Mucosa of rectum (tissue), 2 donors: ENCODE results near the gene RAI2.

ENCODE experiments used
- H3K27ac ChIP-seq, 2 donors: one replicate each; pipeline ENCODE4 v1.7.0; 2013; ENCODE audit warnings: inconsistent platforms in 2 of 2, low read depth in 2 of 2, low read length in 2 of 2
- H3K27me3 ChIP-seq, 2 donors: one replicate each; pipeline ENCODE4 v1.7.0; 2013; ENCODE audit warnings: low read length in 2 of 2; ENCODE audit not compliant: control insufficient read depth in 2 of 2, insufficient read depth in 2 of 2
- H3K36me3 ChIP-seq, 2 donors: one replicate each; pipeline ENCODE4 v1.7.0; 2013; ENCODE audit warnings: low read length in 2 of 2; ENCODE audit not compliant: control insufficient read depth in 2 of 2, insufficient read depth in 2 of 2
- H3K4me1 ChIP-seq, 2 donors: one replicate each; pipeline ENCODE4 v1.7.0; 2013; ENCODE audit warnings: low read length in 2 of 2, mild to moderate bottlenecking in 1 of 2; ENCODE audit not compliant: control insufficient read depth in 2 of 2, insufficient read depth in 2 of 2
- H3K4me3 ChIP-seq, 2 donors: one replicate each; pipeline ENCODE4 v1.7.0; 2013; ENCODE audit warnings: low read length in 2 of 2
- H3K9ac ChIP-seq, 2 donors: one replicate each; pipeline ENCODE4 v1.7.0; 2013; ENCODE audit warnings: low read length in 2 of 2, low read depth in 1 of 2, mild to moderate bottlenecking in 1 of 2
- H3K9me3 ChIP-seq, 2 donors: one replicate each; pipeline ENCODE4 v1.7.0; 2013; ENCODE audit warnings: low read length in 2 of 2; ENCODE audit not compliant: control insufficient read depth in 2 of 2
- donor health status: healthy.
- donor health status: Normal muscosa, but diverticular disease.

RAI2 gene

GRCh38 chrX:17830211-17830610 lies 30.9 kb downstream of the RAI2 start:
- peaks cover 3 to 17% of the 10 kb centered on the region in 2 donors for H3K27me3 ChIP-seq
- H3K9ac ChIP-seq = no peak overlapping the region
- H3K27ac ChIP-seq = peak overlapping the region in 1 of 2 donors; percentile 5
- no peak overlapping the region for H3K4me3 ChIP-seq
- H3K4me1 ChIP-seq = peaks cover 0 to 4% of the 10 kb centered on the region in 2 donors
- H3K9me3 ChIP-seq = no peaks in the 10 kb centered on the region
- no peaks in the 10 kb centered on the region for H3K36me3 ChIP-seq

- H3K9ac ChIP-seq = no peak overlapping the region
- peaks cover 6 to 17% of the 10 kb centered on the region in 2 donors for H3K27me3 ChIP-seq
- no peaks in the 10 kb centered on the region for H3K9me3 ChIP-seq
- no peak overlapping the region for H3K27ac ChIP-seq
- peaks cover 0 to 4% of the 10 kb centered on the region in 2 donors for H3K4me1 ChIP-seq
- H3K4me3 ChIP-seq = no peak overlapping the region
- no peaks in the 10 kb centered on the region for H3K36me3 ChIP-seq
Observed at GRCh38 chrX:17829566-17829965, 31.5 kb downstream of the RAI2 start.

DNA sequence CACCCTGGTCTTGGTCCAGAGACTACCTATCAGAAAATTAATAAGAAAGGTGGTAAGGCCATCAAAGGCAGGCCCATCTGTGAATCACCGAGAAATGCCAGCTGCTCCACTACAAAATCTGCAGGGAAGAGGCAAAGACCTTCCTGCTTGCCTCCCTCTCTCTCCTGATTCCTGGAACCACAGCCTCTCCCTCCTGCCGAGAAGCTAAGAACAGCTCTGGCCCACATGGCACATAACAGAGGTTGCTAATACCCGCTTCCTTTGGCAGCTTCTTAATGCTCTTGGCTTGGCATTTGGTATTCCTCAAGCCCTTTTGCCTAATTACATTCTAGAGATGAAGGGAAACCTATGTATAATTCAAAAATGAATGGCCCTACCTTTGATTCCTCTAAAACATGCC lies 32.9 kb downstream of the RAI2 start:
- no peak overlapping the region for H3K9ac ChIP-seq
- H3K9me3 ChIP-seq = no peaks in the 10 kb centered on the region
- H3K36me3 ChIP-seq = no peaks in the 10 kb centered on the region
- H3K4me3 ChIP-seq = no peak overlapping the region
- no peak overlapping the region for H3K27ac ChIP-seq
- no peaks in the 10 kb centered on the region for H3K4me1 ChIP-seq
- peaks cover 6 to 22% of the 10 kb centered on the region in 2 donors for H3K27me3 ChIP-seq

DNA sequence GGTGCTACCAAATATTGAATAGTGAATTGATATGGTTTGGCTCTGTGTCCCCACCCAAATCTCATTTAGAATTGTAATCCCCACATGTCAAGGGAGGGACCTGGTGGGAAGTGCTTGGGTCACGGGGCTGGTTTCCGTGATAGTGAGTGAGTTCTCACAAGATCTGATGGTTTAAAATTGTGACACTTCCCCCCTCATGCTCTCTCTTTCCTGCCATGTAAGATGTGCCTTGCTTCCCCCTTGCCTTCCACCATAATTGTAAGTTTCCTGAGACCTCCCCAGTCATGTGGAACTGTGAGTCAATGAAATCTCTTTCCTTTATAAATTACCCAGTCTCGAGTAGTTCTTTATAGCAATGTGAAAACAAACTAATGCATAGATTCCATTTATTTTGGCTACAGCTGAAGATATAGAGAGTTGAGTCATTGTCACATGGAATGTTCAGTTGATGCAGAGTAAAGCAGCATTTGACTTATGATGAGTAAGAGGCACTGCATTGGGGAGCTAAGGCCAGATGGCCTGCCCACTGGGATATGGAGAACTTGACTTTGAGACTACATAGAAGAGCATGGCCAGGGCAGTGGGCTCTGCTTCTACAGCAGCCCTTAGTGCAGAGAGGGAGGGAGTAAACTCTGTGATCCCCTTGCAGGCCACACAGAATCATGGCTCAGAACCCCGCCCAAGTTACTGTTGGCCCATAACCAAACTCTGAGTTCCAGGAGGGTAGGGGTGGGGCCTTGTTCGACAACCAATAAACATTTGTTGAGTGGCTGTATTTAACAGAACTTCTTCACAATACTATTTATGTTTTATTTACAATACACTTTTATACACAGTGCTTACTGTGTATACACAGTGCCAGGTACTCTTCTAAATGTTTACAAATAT lies 34.2 kb downstream of the RAI2 start:
- H3K9me3 ChIP-seq = no peaks in the 10 kb centered on the region
- H3K27ac ChIP-seq = no peak overlapping the region
- H3K9ac ChIP-seq = no peak overlapping the region
- peaks cover 6 to 16% of the 10 kb centered on the region in 2 donors for H3K27me3 ChIP-seq
- no peaks in the 10 kb centered on the region for H3K4me1 ChIP-seq
- no peaks in the 10 kb centered on the region for H3K36me3 ChIP-seq
- no peak overlapping the region for H3K4me3 ChIP-seq

DNA sequence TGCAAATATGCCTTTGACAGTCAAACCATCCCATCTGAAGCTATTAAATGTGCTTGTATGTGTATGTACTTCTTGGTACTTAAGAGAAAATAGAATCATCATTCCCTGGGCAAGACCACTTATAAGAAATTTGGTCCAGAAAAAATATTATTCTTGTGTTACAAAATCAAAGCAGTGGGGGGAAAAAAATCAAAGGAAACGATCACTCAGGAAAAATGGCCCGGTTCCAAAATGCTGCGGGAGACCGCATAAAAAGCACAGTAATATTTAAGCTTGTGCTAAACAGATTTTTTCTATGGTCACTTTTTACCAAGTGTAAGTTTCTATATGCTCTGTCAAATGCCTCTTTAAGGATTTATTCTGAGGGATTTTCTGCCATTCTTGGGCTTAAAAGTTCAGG lies 36.1 kb downstream of the RAI2 start:
- Histone ChIP-seq H3K4me3 (no peak overlapping the region), H3K9me3 (no peaks in the 10 kb centered on the region), H3K36me3 (no peaks in the 10 kb centered on the region), H3K27ac (no peak overlapping the region), H3K27me3 (peaks cover 6 to 13% of the 10 kb centered on the region in 2 donors), H3K9ac (no peak overlapping the region), H3K4me1 (no peaks in the 10 kb centered on the region)

- no peak overlapping the region for H3K27ac ChIP-seq
- no peak overlapping the region for H3K4me3 ChIP-seq
- H3K4me1 ChIP-seq = no peaks in the 10 kb centered on the region
- H3K9me3 ChIP-seq = no peaks in the 10 kb centered on the region
- H3K36me3 ChIP-seq = no peaks in the 10 kb centered on the region
- peaks cover 6 to 8% of the 10 kb centered on the region in 2 donors for H3K27me3 ChIP-seq
- H3K9ac ChIP-seq = no peak overlapping the region
Observed at GRCh38 chrX:17822351-17822750, 38.7 kb downstream of the RAI2 start.

DNA sequence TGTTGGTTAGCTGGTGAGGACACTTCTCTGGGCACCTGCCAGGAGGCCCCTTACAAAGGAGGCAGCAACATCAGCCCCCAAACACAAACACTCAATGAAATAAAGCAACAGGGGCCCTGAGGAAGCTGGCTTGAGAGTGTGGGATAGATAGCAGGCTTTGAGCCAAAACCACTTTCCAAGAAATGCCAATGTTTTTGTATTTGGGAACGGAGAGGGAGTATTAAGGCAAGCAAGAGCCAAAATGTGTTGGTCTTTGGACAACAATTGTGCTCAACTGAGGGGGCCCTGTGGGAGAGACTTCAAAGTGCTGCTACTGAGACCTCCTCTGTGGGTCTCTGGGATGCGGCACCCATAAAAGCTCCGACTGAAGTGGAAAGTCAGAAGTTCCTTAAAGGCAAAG lies 41.0 kb downstream of the RAI2 start:
- Histone ChIP-seq H3K4me1 (no peaks in the 10 kb centered on the region), H3K9me3 (no peaks in the 10 kb centered on the region), H3K9ac (no peak overlapping the region), H3K36me3 (no peaks in the 10 kb centered on the region), H3K27ac (no peak overlapping the region), H3K4me3 (no peak overlapping the region), H3K27me3 (peaks cover 5 to 21% of the 10 kb centered on the region in 2 donors)

DNA sequence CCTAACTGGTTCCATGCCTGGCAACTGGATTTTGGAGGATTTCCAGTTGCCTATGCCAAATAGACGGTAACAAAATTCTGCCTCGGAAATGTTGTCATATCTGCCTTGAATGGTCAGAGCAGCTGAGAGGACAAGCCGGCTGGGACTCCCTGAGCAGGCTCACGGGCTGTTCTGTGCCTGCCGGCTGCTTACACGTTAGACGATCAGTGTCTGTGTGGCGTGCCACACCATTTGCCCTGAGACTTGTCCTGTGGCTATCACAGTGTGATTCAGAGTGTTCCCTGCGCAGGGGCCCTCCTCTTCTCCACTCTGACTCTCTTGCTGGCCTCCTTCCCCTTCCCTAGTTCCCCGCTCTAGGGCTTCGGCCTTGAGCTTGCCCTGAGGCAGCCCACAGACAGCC lies 42.4 kb downstream of the RAI2 start:
- H3K4me3 ChIP-seq = no peak overlapping the region
- H3K27ac ChIP-seq = no peak overlapping the region
- H3K9ac ChIP-seq = no peak overlapping the region
- no peaks in the 10 kb centered on the region for H3K36me3 ChIP-seq
- no peaks in the 10 kb centered on the region for H3K4me1 ChIP-seq
- no peaks in the 10 kb centered on the region for H3K9me3 ChIP-seq
- peaks cover 2 to 24% of the 10 kb centered on the region in 2 donors for H3K27me3 ChIP-seq

GRCh38 chrX:17817251-17817650 lies 43.8 kb downstream of the RAI2 start:
- no peaks in the 10 kb centered on the region for H3K36me3 ChIP-seq
- H3K27me3 ChIP-seq = peaks cover 2 to 19% of the 10 kb centered on the region in 2 donors
- H3K9ac ChIP-seq = no peak overlapping the region
- H3K9me3 ChIP-seq = no peaks in the 10 kb centered on the region
- H3K4me1 ChIP-seq = no peaks in the 10 kb centered on the region
- no peak overlapping the region for H3K4me3 ChIP-seq
- H3K27ac ChIP-seq = no peak overlapping the region

DNA sequence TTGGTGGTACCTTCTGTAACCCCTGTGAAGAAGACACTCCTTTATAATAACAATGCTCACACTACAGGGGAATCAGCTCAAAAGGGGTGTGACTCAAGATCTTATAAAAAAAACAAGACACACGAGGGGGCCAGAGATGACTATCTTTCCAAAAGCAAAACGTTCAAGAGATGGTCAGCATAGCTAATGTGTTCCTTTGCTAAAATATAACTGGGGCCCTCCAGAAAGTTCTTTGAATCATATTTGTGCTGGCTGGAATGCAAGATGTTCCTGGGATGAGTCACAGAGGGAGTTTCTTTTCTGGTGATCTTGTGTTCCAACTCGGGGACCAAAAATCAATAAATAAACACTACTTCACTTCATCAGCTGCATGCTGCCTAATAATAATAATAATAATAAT lies 46.5 kb downstream of the RAI2 start:
- no peaks in the 10 kb centered on the region for H3K9me3 ChIP-seq
- no peaks in the 10 kb centered on the region for H3K4me1 ChIP-seq
- H3K36me3 ChIP-seq = no peaks in the 10 kb centered on the region
- H3K4me3 ChIP-seq = no peak overlapping the region
- peaks cover 2 to 16% of the 10 kb centered on the region in 2 donors for H3K27me3 ChIP-seq
- H3K27ac ChIP-seq = no peak overlapping the region
- H3K9ac ChIP-seq = no peak overlapping the region
